ENCODE results near the gene LYRM2.

The LYRM2 gene

GRCh38 chr6:89590133-89590532 is 48.4 kb downstream of the LYRM2 start:
- DNase-seq, result no peak

- DNase-seq, result no peak
Measured at GRCh38 chr6:89589297-89590025, 49.1 kb downstream of the LYRM2 start.

- no peak for DNase-seq
Measured at GRCh38 chr6:89585154-89585553, 53.4 kb downstream of the LYRM2 start.

GRCh38 chr6:89584539-89584938 is 54.0 kb downstream of the LYRM2 start:
- DNase-seq, result no peak

GRCh38 chr6:89583559-89583958 is 55.0 kb downstream of the LYRM2 start:
- DNase-seq, result no peak

- no peak for DNase-seq
Measured at GRCh38 chr6:89582669-89583325, 55.8 kb downstream of the LYRM2 start.

GRCh38 chr6:89581689-89582088 is 56.9 kb downstream of the LYRM2 start:
- DNase-seq, result no peak

- no peak for DNase-seq
Measured at GRCh38 chr6:89580997-89581666, 57.4 kb downstream of the LYRM2 start.

GRCh38 chr6:89575562-89575960 is 63.0 kb downstream of the LYRM2 start:
- DNase-seq, result no peak

GRCh38 chr6:89574910-89575561 is 63.5 kb downstream of the LYRM2 start:
- DNase-seq, result no peak

- DNase-seq, result no peak
Measured at GRCh38 chr6:89567630-89568390, 70.7 kb downstream of the LYRM2 start.

- peak; percentile 34 for DNase-seq
Measured at GRCh38 chr6:89566930-89567629, 71.5 kb downstream of the LYRM2 start.

- DNase-seq, result no peak
Measured at GRCh38 chr6:89566008-89566800, 72.3 kb downstream of the LYRM2 start.

GRCh38 chr6:89564752-89565427 is 73.7 kb downstream of the LYRM2 start:
- DNase-seq, result no peak

GRCh38 chr6:89563866-89564265 is 74.7 kb downstream of the LYRM2 start:
- no peak for DNase-seq

GRCh38 chr6:89562093-89562973 is 76.2 kb downstream of the LYRM2 start:
- peak; percentile 71 for DNase-seq

- no peak for DNase-seq
Measured at GRCh38 chr6:89559487-89559886, 79.1 kb downstream of the LYRM2 start.

- no peak for DNase-seq
Measured at GRCh38 chr6:89555806-89556205, 82.7 kb downstream of the LYRM2 start.

GRCh38 chr6:89555031-89555430 is 83.5 kb downstream of the LYRM2 start:
- no peak for DNase-seq

- DNase-seq, result no peak
Measured at GRCh38 chr6:89554106-89554505, 84.4 kb downstream of the LYRM2 start.

Measured in midbrain (tissue), 1 donor.